HT1080 (cell line): ENCODE results near the gene ABR. TPM values are rescaled to one million over a fixed set of nuclear protein-coding genes. Genes with fewer than 3 reads are reported as not detected.
"Not testable (repeated sequence)": the region's sequence is repeated elsewhere in the genome, so short reads cannot be mapped to it uniquely, and the experiment has no call there.

Experiments used
- DNase-seq: peaks from one replicate; pipeline ENCODE4 v3.0.0-alpha.2; 2015; ENCODE audit warnings: low read depth
- total RNA-seq: library from RNA; depleted of rRNA; stranded (reverse); fragments of >200 nt; shearing (Covaris generic); gene quantifications from 2 replicates; pipeline ENCODE4 v1.2.3, GENCODE V29; 2014

The ABR gene
- total RNA-seq, 1 experiment from 2014 or later = 71.2 TPM

GRCh38 chr17:1122533-1123392 lies 57.0 kb downstream of the ABR start:
- DNase-seq = peak; percentile 69

GRCh38 chr17:1121442-1121817 lies 58.4 kb downstream of the ABR start:
- DNase-seq = not testable (repeated sequence)

- no peak for DNase-seq
Measured at GRCh38 chr17:1120596-1121441, 59.0 kb downstream of the ABR start.

- DNase-seq = no peak
Measured at GRCh38 chr17:1119924-1120323, 59.9 kb downstream of the ABR start.

GRCh38 chr17:1116602-1117001 lies 63.2 kb downstream of the ABR start:
- DNase-seq = no peak

- DNase-seq = no peak
Measured at GRCh38 chr17:1112875-1113274, 66.9 kb downstream of the ABR start.

- no peak for DNase-seq
Measured at GRCh38 chr17:1111599-1112443, 68.0 kb downstream of the ABR start.

- DNase-seq = peak; percentile 98
Measured at GRCh38 chr17:1110862-1111598, 68.8 kb downstream of the ABR start.

- DNase-seq = no peak
Measured at GRCh38 chr17:1110541-1110861, 69.3 kb downstream of the ABR start.

GRCh38 chr17:1109606-1110540 lies 69.9 kb downstream of the ABR start:
- peak; percentile 20 for DNase-seq

GRCh38 chr17:1108765-1109605 lies 70.8 kb downstream of the ABR start:
- DNase-seq = peak; percentile 28

- peak; percentile 21 for DNase-seq
Measured at GRCh38 chr17:1108478-1108764, 71.4 kb downstream of the ABR start.

- DNase-seq = peak; percentile 32
Measured at GRCh38 chr17:1107777-1108477, 71.9 kb downstream of the ABR start.

GRCh38 chr17:1107083-1107776 lies 72.6 kb downstream of the ABR start:
- DNase-seq = no peak

- DNase-seq = no peak
Measured at GRCh38 chr17:1104222-1104621, 75.6 kb downstream of the ABR start.

- DNase-seq = no peak
Measured at GRCh38 chr17:1100382-1100781, 79.4 kb downstream of the ABR start.

GRCh38 chr17:1099242-1099641 lies 80.5 kb downstream of the ABR start:
- DNase-seq = no peak
